ENCODE results near the gene HDLBP.

Gene HDLBP

GRCh38 chr2:241308267-241308666 is 7.2 kb downstream of the HDLBP start:
- no peaks in the 10 kb centered on the region for H3K27me3 ChIP-seq (ENCODE audit: insufficient read depth, low read length, poor library complexity)
- no peaks in the 10 kb centered on the region for H3K36me3 ChIP-seq (ENCODE audit: control insufficient read depth, insufficient read depth, low read length)
- H2AK5ac ChIP-seq (ENCODE audit: low read length), result no peak overlapping the region
- peaks cover 88% of the 10 kb centered on the region for H3K79me2 ChIP-seq (ENCODE audit: control insufficient read depth, insufficient read depth, low read length)
- H3K4me1 ChIP-seq (ENCODE audit: control insufficient read depth, low read depth, low read length), result peaks cover 4% of the 10 kb centered on the region
- H2BK120ac ChIP-seq (ENCODE audit: low read depth, low read length), result no peak overlapping the region
- WGBS (ENCODE audit: extremely low coverage, insufficient coverage, low lambda C conversion rate), result no CpG with 5 or more reads among the region's 5 CpGs
- no peak overlapping the region for H4K5ac ChIP-seq (ENCODE audit: low read length)
- no peak overlapping the region for H3K4me2 ChIP-seq (ENCODE audit: low read length)
- H3K27ac ChIP-seq (ENCODE audit: low read depth, low read length), result no peak overlapping the region
- no peak overlapping the region for H3K4ac ChIP-seq (ENCODE audit: low read depth, low read length)
- no peak overlapping the region for H4K8ac ChIP-seq (ENCODE audit: low read depth, low read length)
- H3K9ac ChIP-seq (ENCODE audit: low read length), result no peak overlapping the region
- no peak overlapping the region for H3K4me3 ChIP-seq (ENCODE audit: low read length)
- no peak overlapping the region for H3K56ac ChIP-seq (ENCODE audit: low read length)
- H3K23ac ChIP-seq (ENCODE audit: low read length), result no peak overlapping the region
- peaks cover 31% of the 10 kb centered on the region for H3K79me1 ChIP-seq (ENCODE audit: low read length)
- no peak overlapping the region for H3K18ac ChIP-seq (ENCODE audit: low read length)
- DNase-seq, result no peak
- no peak overlapping the region for H2BK5ac ChIP-seq (ENCODE audit: low read length)
- no peak overlapping the region for H2BK15ac ChIP-seq (replicated peaks; ENCODE audit: low read depth)

DNA sequence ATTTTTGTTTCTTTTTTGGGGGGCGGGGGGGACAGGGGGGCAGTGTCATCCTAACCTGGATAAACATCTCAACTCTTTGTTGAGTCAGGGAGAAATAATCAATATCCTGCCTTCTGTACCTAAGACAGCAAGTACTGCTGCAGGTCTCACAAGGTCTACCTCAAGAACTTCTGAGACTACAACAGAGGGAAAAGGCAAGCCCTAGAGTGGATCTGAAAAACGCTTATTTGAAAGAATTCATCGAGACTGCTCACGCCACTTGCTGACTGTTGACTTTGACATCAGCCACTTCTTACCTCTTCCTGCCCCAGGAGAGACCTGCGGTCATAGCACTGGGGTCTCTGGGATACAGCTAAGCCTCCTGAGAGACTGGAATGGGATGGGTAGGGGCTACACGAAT is 8.4 kb downstream of the HDLBP start:
- Histone ChIP-seq H3K23ac (ENCODE audit: low read length) (no peak overlapping the region), H3K4me1 (ENCODE audit: control insufficient read depth, low read depth, low read length) (no peaks in the 10 kb centered on the region), H2BK120ac (ENCODE audit: low read depth, low read length) (no peak overlapping the region), H3K18ac (ENCODE audit: low read length) (no peak overlapping the region), H3K36me3 (ENCODE audit: control insufficient read depth, insufficient read depth, low read length) (no peaks in the 10 kb centered on the region), H2BK15ac (replicated peaks; ENCODE audit: low read depth) (no peak overlapping the region), H3K27me3 (ENCODE audit: insufficient read depth, low read length, poor library complexity) (no peaks in the 10 kb centered on the region), H3K79me2 (ENCODE audit: control insufficient read depth, insufficient read depth, low read length) (peaks cover 88% of the 10 kb centered on the region), H3K9ac (ENCODE audit: low read length) (no peak overlapping the region), H4K8ac (ENCODE audit: low read depth, low read length) (no peak overlapping the region), H3K79me1 (ENCODE audit: low read length) (peaks cover 31% of the 10 kb centered on the region), H2BK5ac (ENCODE audit: low read length) (no peak overlapping the region), H3K4ac (ENCODE audit: low read depth, low read length) (no peak overlapping the region), H3K4me3 (ENCODE audit: low read length) (no peak overlapping the region), H3K27ac (ENCODE audit: low read depth, low read length) (no peak overlapping the region), H3K56ac (ENCODE audit: low read length) (no peak overlapping the region), H4K5ac (ENCODE audit: low read length) (no peak overlapping the region), H3K4me2 (ENCODE audit: low read length) (no peak overlapping the region), H2AK5ac (ENCODE audit: low read length) (no peak overlapping the region)
- no CpG with 5 or more reads among the region's 6 CpGs for WGBS (ENCODE audit: extremely low coverage, insufficient coverage, low lambda C conversion rate)
- no peak for DNase-seq

DNA sequence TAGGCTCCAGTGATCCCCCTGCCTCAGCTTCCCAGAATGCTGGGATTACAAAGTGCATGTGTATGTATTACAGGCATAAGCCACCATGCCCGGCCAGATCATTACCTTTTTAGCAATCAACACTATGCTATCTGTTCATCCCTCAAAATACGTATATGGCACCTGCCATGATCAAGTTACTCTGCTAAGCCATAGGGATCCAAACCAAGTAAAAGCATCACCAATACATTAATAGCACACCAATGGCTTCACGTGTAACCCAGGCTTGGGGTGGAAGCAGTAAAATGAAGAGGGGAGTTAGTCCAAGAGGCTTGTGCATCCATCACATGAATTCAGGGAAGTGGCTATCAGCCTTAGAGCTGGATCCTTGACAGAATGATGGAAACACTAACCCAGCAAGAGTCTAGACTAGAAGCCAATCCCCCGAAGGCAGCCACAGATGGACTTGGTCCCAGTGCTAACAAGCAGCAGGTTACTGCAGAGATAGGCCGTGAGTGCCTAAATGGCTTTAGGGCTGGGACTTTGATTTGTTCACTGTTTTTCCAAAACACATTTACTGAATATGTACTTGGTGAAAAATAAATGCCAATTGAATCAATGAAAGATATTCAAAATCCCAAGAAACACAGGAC is 11.3 kb downstream of the HDLBP start:
- Histone ChIP-seq H3K23ac (ENCODE audit: low read length) (no peak overlapping the region), H3K4me1 (ENCODE audit: control insufficient read depth, low read depth, low read length) (no peaks in the 10 kb centered on the region), H3K4ac (ENCODE audit: low read depth, low read length) (no peak overlapping the region), H2BK15ac (replicated peaks; ENCODE audit: low read depth) (no peak overlapping the region), H2BK5ac (ENCODE audit: low read length) (no peak overlapping the region), H2BK120ac (ENCODE audit: low read depth, low read length) (no peak overlapping the region), H3K4me3 (ENCODE audit: low read length) (no peak overlapping the region), H3K36me3 (ENCODE audit: control insufficient read depth, insufficient read depth, low read length) (no peaks in the 10 kb centered on the region), H3K56ac (ENCODE audit: low read length) (no peak overlapping the region), H3K79me1 (ENCODE audit: low read length) (peaks cover 26% of the 10 kb centered on the region), H3K79me2 (ENCODE audit: control insufficient read depth, insufficient read depth, low read length) (peaks cover 82% of the 10 kb centered on the region), H3K18ac (ENCODE audit: low read length) (no peak overlapping the region), H2AK5ac (ENCODE audit: low read length) (no peak overlapping the region), H4K5ac (ENCODE audit: low read length) (no peak overlapping the region), H4K8ac (ENCODE audit: low read depth, low read length) (no peak overlapping the region), H3K27ac (ENCODE audit: low read depth, low read length) (no peak overlapping the region), H3K27me3 (ENCODE audit: insufficient read depth, low read length, poor library complexity) (no peaks in the 10 kb centered on the region), H3K9ac (ENCODE audit: low read length) (no peak overlapping the region), H3K4me2 (ENCODE audit: low read length) (no peak overlapping the region)
- no CpG with 5 or more reads among the region's 5 CpGs for WGBS (ENCODE audit: extremely low coverage, insufficient coverage, low lambda C conversion rate)
- no peak for DNase-seq

- H4K5ac ChIP-seq (ENCODE audit: low read length), result no peak overlapping the region
- H3K23ac ChIP-seq (ENCODE audit: low read length), result no peak overlapping the region
- peaks cover 20% of the 10 kb centered on the region for H3K79me1 ChIP-seq (ENCODE audit: low read length)
- no CpG with 5 or more reads among the region's 13 CpGs for WGBS (ENCODE audit: extremely low coverage, insufficient coverage, low lambda C conversion rate)
- no peak overlapping the region for H3K4me3 ChIP-seq (ENCODE audit: low read length)
- DNase-seq, result no peak
- H2BK15ac ChIP-seq (replicated peaks; ENCODE audit: low read depth), result no peak overlapping the region
- H3K4me2 ChIP-seq (ENCODE audit: low read length), result no peak overlapping the region
- H3K56ac ChIP-seq (ENCODE audit: low read length), result peak overlapping the region; percentile 73
- no peak overlapping the region for H3K18ac ChIP-seq (ENCODE audit: low read length)
- H3K27ac ChIP-seq (ENCODE audit: low read depth, low read length), result no peak overlapping the region
- H3K9ac ChIP-seq (ENCODE audit: low read length), result no peak overlapping the region
- H2BK120ac ChIP-seq (ENCODE audit: low read depth, low read length), result no peak overlapping the region
- H3K79me2 ChIP-seq (ENCODE audit: control insufficient read depth, insufficient read depth, low read length), result peaks cover 79% of the 10 kb centered on the region
- H3K36me3 ChIP-seq (ENCODE audit: control insufficient read depth, insufficient read depth, low read length), result no peaks in the 10 kb centered on the region
- H3K4ac ChIP-seq (ENCODE audit: low read depth, low read length), result no peak overlapping the region
- H2AK5ac ChIP-seq (ENCODE audit: low read length), result no peak overlapping the region
- H3K27me3 ChIP-seq (ENCODE audit: insufficient read depth, low read length, poor library complexity), result no peaks in the 10 kb centered on the region
- no peaks in the 10 kb centered on the region for H3K4me1 ChIP-seq (ENCODE audit: control insufficient read depth, low read depth, low read length)
- H4K8ac ChIP-seq (ENCODE audit: low read depth, low read length), result no peak overlapping the region
- no peak overlapping the region for H2BK5ac ChIP-seq (ENCODE audit: low read length)
Measured at GRCh38 chr2:241302759-241303651, 12.5 kb downstream of the HDLBP start.

- Histone ChIP-seq H2AK5ac (ENCODE audit: low read length) (no peak overlapping the region), H4K8ac (ENCODE audit: low read depth, low read length) (no peak overlapping the region), H3K4me1 (ENCODE audit: control insufficient read depth, low read depth, low read length) (no peaks in the 10 kb centered on the region), H3K4me3 (ENCODE audit: low read length) (no peak overlapping the region), H3K4ac (ENCODE audit: low read depth, low read length) (no peak overlapping the region), H3K27me3 (ENCODE audit: insufficient read depth, low read length, poor library complexity) (no peaks in the 10 kb centered on the region), H3K56ac (ENCODE audit: low read length) (no peak overlapping the region), H2BK120ac (ENCODE audit: low read depth, low read length) (no peak overlapping the region), H3K79me2 (ENCODE audit: control insufficient read depth, insufficient read depth, low read length) (peaks cover 80% of the 10 kb centered on the region), H3K9ac (ENCODE audit: low read length) (no peak overlapping the region), H3K36me3 (ENCODE audit: control insufficient read depth, insufficient read depth, low read length) (no peaks in the 10 kb centered on the region), H3K27ac (ENCODE audit: low read depth, low read length) (no peak overlapping the region), H3K4me2 (ENCODE audit: low read length) (no peak overlapping the region), H2BK5ac (ENCODE audit: low read length) (no peak overlapping the region), H3K18ac (ENCODE audit: low read length) (no peak overlapping the region), H3K79me1 (ENCODE audit: low read length) (peaks cover 21% of the 10 kb centered on the region), H3K23ac (ENCODE audit: low read length) (no peak overlapping the region), H4K5ac (ENCODE audit: low read length) (no peak overlapping the region), H2BK15ac (replicated peaks; ENCODE audit: low read depth) (no peak overlapping the region)
- no peak for DNase-seq
- no CpG with 5 or more reads among the region's 3 CpGs for WGBS (ENCODE audit: extremely low coverage, insufficient coverage, low lambda C conversion rate)
Measured at GRCh38 chr2:241302083-241302482, 13.4 kb downstream of the HDLBP start.

All from mesendoderm (in vitro differentiated cells).